Measurements from ENCODE around the gene GSTA2. TPM values are rescaled to one million over a fixed set of nuclear protein-coding genes. Genes with fewer than 3 reads are reported as not detected.
A peak's percentile ranks its signal among the peaks of the same experiment; 100 is the strongest.

The GSTA2 gene
- total and polyA plus RNA-seq, 2 of the 13 experiments (the other 11 are each of a cell fraction or from before 2014, with no cell fraction given) = 0.75 to 13.7 TPM

GRCh38 chr6:52726193-52726542 is 37.1 kb downstream of the GSTA2 start (continued):
- no peak for TF ChIP-seq DDIT3 (CRISPR knock-in tag; IDR thresholded peaks at IDR 0.05)
- TF ChIP-seq ADNP (CRISPR knock-in tag; IDR thresholded peaks at IDR 0.05) = no peak
- no peak for TF ChIP-seq ZNF263 (CRISPR knock-in tag; IDR thresholded peaks at IDR 0.05)
- TF ChIP-seq KLF6 (CRISPR knock-in tag; IDR thresholded peaks at IDR 0.05) = no peak
- TF ChIP-seq ZNF749 (CRISPR knock-in tag; IDR thresholded peaks at IDR 0.05; ENCODE audit: borderline replicate concordance) = 0 out of 2 replicates have a peak, but pooled peaks have one; percentile 5
- TF ChIP-seq ZNF317 (CRISPR knock-in tag; IDR thresholded peaks at IDR 0.05) = no peak
- TF ChIP-seq TCF7L2 (IDR thresholded peaks at IDR 0.05; ENCODE audit: low read depth, low read length) = 0 out of 2 replicates have a peak, but pooled peaks have one; percentile 4
- TF ChIP-seq, protein P1, sequence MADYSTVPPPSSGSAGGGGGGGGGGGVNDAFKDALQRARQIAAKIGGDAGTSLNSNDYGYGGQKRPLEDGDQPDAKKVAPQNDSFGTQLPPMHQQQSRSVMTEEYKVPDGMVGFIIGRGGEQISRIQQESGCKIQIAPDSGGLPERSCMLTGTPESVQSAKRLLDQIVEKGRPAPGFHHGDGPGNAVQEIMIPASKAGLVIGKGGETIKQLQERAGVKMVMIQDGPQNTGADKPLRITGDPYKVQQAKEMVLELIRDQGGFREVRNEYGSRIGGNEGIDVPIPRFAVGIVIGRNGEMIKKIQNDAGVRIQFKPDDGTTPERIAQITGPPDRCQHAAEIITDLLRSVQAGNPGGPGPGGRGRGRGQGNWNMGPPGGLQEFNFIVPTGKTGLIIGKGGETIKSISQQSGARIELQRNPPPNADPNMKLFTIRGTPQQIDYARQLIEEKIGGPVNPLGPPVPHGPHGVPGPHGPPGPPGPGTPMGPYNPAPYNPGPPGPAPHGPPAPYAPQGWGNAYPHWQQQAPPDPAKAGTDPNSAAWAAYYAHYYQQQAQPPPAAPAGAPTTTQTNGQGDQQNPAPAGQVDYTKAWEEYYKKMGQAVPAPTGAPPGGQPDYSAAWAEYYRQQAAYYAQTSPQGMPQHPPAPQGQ (CRISPR knock-in tag; IDR thresholded peaks at IDR 0.05; ENCODE audit: borderline replicate concordance) = no peak
- no peak for TF ChIP-seq NKX3-1 (CRISPR knock-in tag; IDR thresholded peaks at IDR 0.05)
- no peak for TF ChIP-seq ZFP90 (CRISPR knock-in tag; IDR thresholded peaks at IDR 0.05; ENCODE audit: borderline replicate concordance)
- no peak for TF ChIP-seq BCL6 (CRISPR knock-in tag; IDR thresholded peaks at IDR 0.05)
- TF ChIP-seq, protein P2, sequence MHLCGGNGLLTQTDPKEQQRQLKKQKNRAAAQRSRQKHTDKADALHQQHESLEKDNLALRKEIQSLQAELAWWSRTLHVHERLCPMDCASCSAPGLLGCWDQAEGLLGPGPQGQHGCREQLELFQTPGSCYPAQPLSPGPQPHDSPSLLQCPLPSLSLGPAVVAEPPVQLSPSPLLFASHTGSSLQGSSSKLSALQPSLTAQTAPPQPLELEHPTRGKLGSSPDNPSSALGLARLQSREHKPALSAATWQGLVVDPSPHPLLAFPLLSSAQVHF (CRISPR knock-in tag; IDR thresholded peaks at IDR 0.05) = no peak
- no peak for TF ChIP-seq HOXA9 (CRISPR knock-in tag; IDR thresholded peaks at IDR 0.05; ENCODE audit: borderline replicate concordance)
- no peak for TF ChIP-seq RAD51 (IDR thresholded peaks at IDR 0.05; ENCODE audit: borderline replicate concordance)
- no peak for TF ChIP-seq ZNF468 (CRISPR knock-in tag; IDR thresholded peaks at IDR 0.05)
- TF ChIP-seq MNT (IDR thresholded peaks at IDR 0.05) = no peak
- 0 out of 2 replicates have a peak, but pooled peaks have one; percentile 5 for TF ChIP-seq KLF12 (CRISPR knock-in tag; IDR thresholded peaks at IDR 0.05; ENCODE audit: borderline replicate concordance)
- TF ChIP-seq, protein P3, sequence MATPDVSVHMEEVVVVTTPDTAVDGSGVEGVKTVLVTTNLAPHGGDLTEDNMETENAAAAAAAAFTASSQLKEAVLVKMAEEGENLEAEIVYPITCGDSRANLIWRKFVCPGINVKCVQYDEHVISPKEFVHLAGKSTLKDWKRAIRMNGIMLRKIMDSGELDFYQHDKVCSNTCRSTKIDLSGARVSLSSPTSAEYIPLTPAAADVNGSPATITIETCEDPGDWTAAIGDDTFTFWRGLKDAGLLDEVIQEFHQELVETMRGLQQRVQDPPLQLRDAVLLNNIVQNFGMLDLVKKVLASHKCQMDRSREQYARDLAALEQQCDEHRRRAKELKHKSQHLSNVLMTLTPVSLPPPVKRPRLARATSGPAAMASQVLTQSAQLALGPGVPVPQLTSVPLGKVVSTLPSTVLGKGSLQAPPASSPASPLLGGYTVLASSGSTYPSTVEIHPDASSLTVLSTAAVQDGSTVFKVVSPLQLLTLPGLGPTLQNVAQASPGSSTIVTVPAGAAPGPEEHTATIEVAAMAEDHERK (CRISPR knock-in tag; IDR thresholded peaks at IDR 0.05; ENCODE audit: low read depth) = no peak
- no peak for TF ChIP-seq ZNF660 (CRISPR knock-in tag; IDR thresholded peaks at IDR 0.05; ENCODE audit: borderline replicate concordance, low read depth)
- TF ChIP-seq CC2D1A (CRISPR knock-in tag; IDR thresholded peaks at IDR 0.05) = no peak
- TF ChIP-seq DRAP1 (CRISPR knock-in tag; IDR thresholded peaks at IDR 0.05) = no peak
- TF ChIP-seq CAMTA2 (CRISPR knock-in tag; IDR thresholded peaks at IDR 0.05; ENCODE audit: borderline replicate concordance) = no peak
- no peak for TF ChIP-seq ZNF674 (CRISPR knock-in tag; IDR thresholded peaks at IDR 0.05; ENCODE audit: low read depth)
- TF ChIP-seq, protein P4, sequence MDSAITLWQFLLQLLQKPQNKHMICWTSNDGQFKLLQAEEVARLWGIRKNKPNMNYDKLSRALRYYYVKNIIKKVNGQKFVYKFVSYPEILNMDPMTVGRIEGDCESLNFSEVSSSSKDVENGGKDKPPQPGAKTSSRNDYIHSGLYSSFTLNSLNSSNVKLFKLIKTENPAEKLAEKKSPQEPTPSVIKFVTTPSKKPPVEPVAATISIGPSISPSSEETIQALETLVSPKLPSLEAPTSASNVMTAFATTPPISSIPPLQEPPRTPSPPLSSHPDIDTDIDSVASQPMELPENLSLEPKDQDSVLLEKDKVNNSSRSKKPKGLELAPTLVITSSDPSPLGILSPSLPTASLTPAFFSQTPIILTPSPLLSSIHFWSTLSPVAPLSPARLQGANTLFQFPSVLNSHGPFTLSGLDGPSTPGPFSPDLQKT (CRISPR knock-in tag; IDR thresholded peaks at IDR 0.05; ENCODE audit: borderline replicate concordance) = no peak
